Neural progenitor cell (in vitro differentiated cells): ENCODE results near the gene MIR17HG.

Source experiments
- CTCF ChIP-seq: fragments of 200-600 bp; sonication (generic); IDR thresholded peaks from 2 replicates; pipeline ENCODE4 v1.5.1; 2017; ENCODE audit warnings: antibody characterized with exemption, mild to moderate bottlenecking
- EZH2 ChIP-seq: fragments of 200-600 bp; sonication (generic); IDR thresholded peaks from 2 replicates; pipeline ENCODE4 v1.6.1; 2017; ENCODE audit warnings: antibody characterized with exemption, mild to moderate bottlenecking, moderate library complexity
- EZH2phosphoT487 ChIP-seq: fragments of 200-600 bp; sonication (generic); IDR thresholded peaks from 2 replicates; pipeline ENCODE4 v1.6.1; 2017; ENCODE audit warnings: antibody characterized with exemption

- no peak for TF ChIP-seq CTCF
- no peak for TF ChIP-seq EZH2phosphoT487
- no peak for TF ChIP-seq EZH2
Measured at GRCh38 chr13:91353494-91353893, 6.0 kb downstream of the MIR17HG start.
